IMR-90 (cell line): Measurements from ENCODE around the gene WNK1. TPM values are rescaled to one million over a fixed set of nuclear protein-coding genes. Genes with fewer than 3 reads are reported as not detected.

Experiments used
- ATAC-seq: fragments of 200-7000 bp; cut with Tn5 transposase; 2 replicates; pipeline ENCODE4 v1.9.1; 2020; ENCODE audit warnings: low read depth, mild to moderate bottlenecking, moderate library complexity
- BruUV-seq: library from RNA; stranded (reverse); fragments of 400-500 nt; replicated peaks from 2 replicates; lab custom pipeline; 2021; lab: Mats Ljungman, UMichigan
- CTCF ChIA-PET: fragments of 300-600 bp; formaldehyde crosslinking; extraction: SDS; loops from one replicate; lab custom pipeline; 2021; ENCODE audit warnings: antibody characterized with exemption; lab: Yijun Ruan, JAX
- POLR2A ChIA-PET: fragments of 300-600 bp; sonication (Branson Sonifier 250); formaldehyde crosslinking; loops from one replicate; lab custom pipeline; 2022; ENCODE audit warnings: antibody characterized with exemption; ENCODE audit not compliant: unreplicated experiment; lab: Charles Lee
- DNase-seq: peaks from one replicate; pipeline ENCODE4 v3.0.0; 2013
- H2AFZ ChIP-seq: replicated peaks from 2 replicates; pipeline ENCODE3; 2013; ENCODE audit warnings: low read length, mild to moderate bottlenecking; ENCODE audit not compliant: poor library complexity
- H2AK5ac ChIP-seq: 2 replicates; pipeline ENCODE4 v1.6.1; 2013; ENCODE audit warnings: low read depth, low read length, inconsistent platforms
- H2AK9ac ChIP-seq: replicated peaks from 2 replicates; pipeline ENCODE3; 2013; ENCODE audit warnings: mild to moderate bottlenecking, low read depth, low read length, moderate library complexity; ENCODE audit not compliant: poor library complexity
- H2BK120ac ChIP-seq: 2 replicates; pipeline ENCODE4 v1.6.1; 2013; ENCODE audit warnings: low read depth, low read length, inconsistent platforms
- H2BK15ac ChIP-seq: 3 replicates; pipeline ENCODE4 v1.6.1; 2013; ENCODE audit warnings: low read depth, low read length, inconsistent platforms
- H2BK20ac ChIP-seq: 2 replicates; pipeline ENCODE4 v1.6.1; 2013; ENCODE audit warnings: low read depth, mild to moderate bottlenecking, inconsistent platforms, low read length, moderate library complexity
- H2BK5ac ChIP-seq: 2 replicates; pipeline ENCODE4 v1.6.1; 2013; ENCODE audit warnings: mild to moderate bottlenecking, low read depth, low read length, inconsistent platforms; ENCODE audit not compliant: poor library complexity, severe bottlenecking
- H3K14ac ChIP-seq: replicated peaks from 2 replicates; pipeline ENCODE4 v1.6.1; 2013; ENCODE audit warnings: low read depth, low read length, inconsistent platforms
- H3K18ac ChIP-seq: 2 replicates; pipeline ENCODE4 v1.6.1; 2013; ENCODE audit warnings: low read depth, low read length, control low read depth
- H3K23ac ChIP-seq: 2 replicates; pipeline ENCODE4 v1.6.1; 2013; ENCODE audit warnings: low read depth, low read length, inconsistent platforms
- H3K27ac ChIP-seq: 2 replicates; pipeline ENCODE4 v1.5.1; 2013; ENCODE audit warnings: mild to moderate bottlenecking, control low read depth, low read length; ENCODE audit not compliant: insufficient read depth
- H3K27me3 ChIP-seq: 2 replicates; pipeline ENCODE4 v1.6.1; 2013; ENCODE audit warnings: low read length; ENCODE audit not compliant: control insufficient read depth, insufficient read depth
- H3K36me3 ChIP-seq: 2 replicates; pipeline ENCODE4 v1.6.1; 2013; ENCODE audit warnings: low read length, mixed read lengths; ENCODE audit not compliant: control insufficient read depth, insufficient read depth
- H3K4ac ChIP-seq: 2 replicates; pipeline ENCODE4 v1.6.1; 2013; ENCODE audit warnings: low read depth, low read length, inconsistent platforms
- H3K4me1 ChIP-seq: 2 replicates; pipeline ENCODE4 v1.6.1; 2013; ENCODE audit warnings: low read length, mixed read lengths; ENCODE audit not compliant: control insufficient read depth, insufficient read depth
- H3K4me2 ChIP-seq: 2 replicates; pipeline ENCODE4 v1.6.1; 2013; ENCODE audit warnings: low read depth, mild to moderate bottlenecking, control low read depth, low read length, moderate library complexity
- H3K4me3 ChIP-seq: 2 replicates; pipeline ENCODE4 v1.5.1; 2013; ENCODE audit warnings: low read depth, mild to moderate bottlenecking, control low read depth, low read length, moderate library complexity; ENCODE audit not compliant: insufficient read depth
- H3K56ac ChIP-seq: 2 replicates; pipeline ENCODE4 v1.6.1; 2013; ENCODE audit warnings: low read length, inconsistent platforms; ENCODE audit not compliant: insufficient read depth; ENCODE audit errors: extremely low read depth
- H3K79me1 ChIP-seq, 2 experiments: 2 replicates each; pipeline ENCODE4 v1.6.1; 2013; ENCODE audit warnings: low read length in 2 of 2, inconsistent platforms in 1 of 2, low read depth in 1 of 2
- H3K9ac ChIP-seq: 2 replicates; pipeline ENCODE4 v1.6.1; 2013; ENCODE audit warnings: low read depth, low read length, control low read depth
- H3K9me1 ChIP-seq: 2 replicates; pipeline ENCODE4 v1.6.1; 2013; ENCODE audit warnings: low read length, inconsistent platforms; ENCODE audit not compliant: insufficient read depth
- H3K9me3 ChIP-seq: 2 replicates; pipeline ENCODE4 v1.6.1; 2013; ENCODE audit warnings: low read length; ENCODE audit not compliant: control insufficient read depth, insufficient read depth
- H4K20me1 ChIP-seq: 2 replicates; pipeline ENCODE4 v1.6.1; 2013; ENCODE audit warnings: low read length, inconsistent platforms; ENCODE audit not compliant: insufficient read depth
- H4K5ac ChIP-seq: 2 replicates; pipeline ENCODE4 v1.6.1; 2013; ENCODE audit warnings: mild to moderate bottlenecking, low read depth, low read length, control low read depth
- H4K8ac ChIP-seq, 2 experiments: 2 replicates each; pipeline ENCODE4 v1.6.1; 2013; ENCODE audit warnings: low read depth in 2 of 2, low read length in 2 of 2, control low read depth in 1 of 2, inconsistent platforms in 1 of 2
- H4K91ac ChIP-seq: 2 replicates; pipeline ENCODE4 v1.6.1; 2013; ENCODE audit warnings: low read depth, low read length, inconsistent platforms; ENCODE audit not compliant: insufficient read depth
- MAFK ChIP-seq: IDR thresholded peaks from 2 replicates; pipeline ENCODE4 v1.6.1; 2012; ENCODE audit warnings: low read depth, low read length, improper control_type of control experiment
- MXI1 ChIP-seq: IDR thresholded peaks from 2 replicates; pipeline ENCODE4 v1.6.1; 2012; ENCODE audit warnings: low read depth, mild to moderate bottlenecking, low read length, moderate library complexity, borderline replicate concordance
- RCOR1 ChIP-seq: IDR thresholded peaks from 2 replicates; pipeline ENCODE4 v1.6.1; 2012; ENCODE audit warnings: mild to moderate bottlenecking, low read length, improper control_type of control experiment; ENCODE audit not compliant: insufficient replicate concordance
- WGBS, 2 experiments: methylation state at CpG; one replicate each; pipeline versions ENCODE4 v1.1.5 to v1.1.7; 2013; ENCODE audit warnings: missing lambda C conversion rate in 2 of 2; ENCODE audit not compliant: insufficient read length in 1 of 2; ENCODE audit errors: extremely low coverage in 2 of 2; 5-methylcytosine and 5-hydroxymethylcytosine counted together
- dilution Hi-C: fragments of 300-500 bp; cut with HindIII; formaldehyde crosslinking; loops from one replicate; pipeline ENCODE4 v1.14.3; 2018; ENCODE audit warnings: low sequenced_read_pairs; ENCODE audit not compliant: unreplicated experiment
- in situ Hi-C: fragments of 300-500 bp; cut with MboI; formaldehyde crosslinking; loops from 3 replicates; pipeline ENCODE4 v1.14.3; 2019; ENCODE audit warnings: low sequenced_read_pairs, inconsistent platforms, mixed read lengths
- intact Hi-C: fragments of 100-400 bp; cut with micrococcal nuclease; formaldehyde crosslinking; loops from 2 replicates; pipeline ENCODE4 v1.10.0; 2022
- polyA plus RNA-seq, 3 experiments: library from polyadenylated mRNA; depleted of rRNA; stranded (reverse); fragments of >200 nt; gene quantifications; 2 replicates each; pipeline ENCODE4 v1.2.3, GENCODE V29; 2012; ENCODE audit warnings: low replicate concordance in 1 of 3
- total RNA-seq: library from RNA; depleted of rRNA; stranded (reverse); fragments of >200 nt; gene quantifications from 2 replicates; pipeline ENCODE4 v1.2.3, GENCODE V29; 2012

Gene WNK1
- total and polyA plus RNA-seq, 2 of the 4 experiments (the other 2 are of a cell fraction) = 36.9 to 42.8 TPM

GRCh38 chr12:865614-866013 is 113.2 kb downstream of the WNK1 start:
- Histone ChIP-seq H2BK5ac (no peak overlapping the region), H3K9me1 (no peaks in the 10 kb centered on the region; the same call in 1 of the 2 replicates), H3K56ac (no peak overlapping the region), H3K9me3 (no peaks in the 10 kb centered on the region), H3K79me1 (peaks cover 7 to 12% of the 10 kb centered on the region in 2 experiments; a peak in 2 of 4 replicates), H3K14ac (no peak overlapping the region), H3K18ac (no peak overlapping the region), H2BK15ac (no peak overlapping the region), H2BK120ac (no peak overlapping the region), H2BK20ac (no peak overlapping the region), H4K5ac (no peak overlapping the region), H3K36me3 (peaks cover 32% of the 10 kb centered on the region), H3K27ac (no peak overlapping the region), H3K4me1 (no peaks in the 10 kb centered on the region), H4K8ac (no peak overlapping the region), H4K20me1 (no peaks in the 10 kb centered on the region), H2AFZ (no peak overlapping the region), H2AK9ac (no peak overlapping the region), H3K4me3 (no peak overlapping the region), H3K4me2 (no peak overlapping the region), H4K91ac (no peak overlapping the region), H2AK5ac (no peak overlapping the region), H3K4ac (no peak overlapping the region), H3K23ac (no peak overlapping the region), H3K27me3 (no peaks in the 10 kb centered on the region), H3K9ac (no peak overlapping the region)
- ATAC-seq = no peak
- no peak for DNase-seq
- 100% methylated on average over 1 of the region's 1 CpG; no CpG with 5 or more reads in 1 of the 2 experiments for whole genome bisulfite sequencing, 2 experiments
- POLR2A ChIA-PET = no interaction called here
- CTCF ChIA-PET = interaction anchor here (0.7 kb wide), 1 partner anchor 9 kb away, joined by 3 read pairs; no protein-coding TSS in a partner anchor
- TF ChIP-seq MAFK (peak; percentile 61), RCOR1 (no peak), MXI1 (no peak)
- intact Hi-C loops (no loop called here), in situ Hi-C loops (no loop called here), dilution Hi-C loops (no loop called here)
- no TSS peak for BruUV-seq
